Heart left ventricle (tissue), 13 donors: ENCODE data around the gene COPS9.
A peak's percentile ranks its signal among the peaks of the same experiment; 100 is the strongest.

Experiments
- POLR2A ChIP-seq, 2 donors: fragments of 450-650 bp; IDR thresholded peaks; one replicate each; pipeline ENCODE4 v1.6.1; 2017; ENCODE audit warnings: antibody characterized with exemption in 2 of 2, mild to moderate bottlenecking in 2 of 2, moderate library complexity in 2 of 2
- TF ChIP-seq, protein P1 (sequence below), 12 donors: fragments of 200-600 bp; sonication (generic) in 4 of 12; IDR thresholded peaks; one replicate each; pipeline versions ENCODE4 v1.5.0 to v1.8.0; 2018 to 2022; ENCODE audit warnings: antibody characterized with exemption in 12 of 12, mild to moderate bottlenecking in 5 of 12
- donor health status: ischemic (EF 13 %, LVEDD 7.1; RV severe dilation, severe dysfunction).
- donor health status: DM: no; HTN: yes; CAD: no.
- donor health status: DM: no; HTN: no; CAD: no.
- donor health status: ischemic (EF 25% LVEDD 6.9; RV normal size, moderate dysfunction).
- donor health status: ischemic (EF 25% LVEDD 5.7; RV mildly dilated, moderate dysfunction).
- donor health status: ischemic (EF 35%, LVEDD 5.7; RV mildly dilated, moderate dysfunction).
- donor health status: nonischemic (EF 11% LVEDD 7.7; RV severe dilation, severe dysfunction).
- donor health status: DM: yes; HTN: yes; CAD: no.
- donor health status: PGD.
- donor health status: ischemic (EF 29% LVEDD 5.4; RV normal size, mild dysfunction).
- donor health status: nonischemic (EF 23%, LVEDD 6.1; RV moderate dilation, normal function).

DNA sequence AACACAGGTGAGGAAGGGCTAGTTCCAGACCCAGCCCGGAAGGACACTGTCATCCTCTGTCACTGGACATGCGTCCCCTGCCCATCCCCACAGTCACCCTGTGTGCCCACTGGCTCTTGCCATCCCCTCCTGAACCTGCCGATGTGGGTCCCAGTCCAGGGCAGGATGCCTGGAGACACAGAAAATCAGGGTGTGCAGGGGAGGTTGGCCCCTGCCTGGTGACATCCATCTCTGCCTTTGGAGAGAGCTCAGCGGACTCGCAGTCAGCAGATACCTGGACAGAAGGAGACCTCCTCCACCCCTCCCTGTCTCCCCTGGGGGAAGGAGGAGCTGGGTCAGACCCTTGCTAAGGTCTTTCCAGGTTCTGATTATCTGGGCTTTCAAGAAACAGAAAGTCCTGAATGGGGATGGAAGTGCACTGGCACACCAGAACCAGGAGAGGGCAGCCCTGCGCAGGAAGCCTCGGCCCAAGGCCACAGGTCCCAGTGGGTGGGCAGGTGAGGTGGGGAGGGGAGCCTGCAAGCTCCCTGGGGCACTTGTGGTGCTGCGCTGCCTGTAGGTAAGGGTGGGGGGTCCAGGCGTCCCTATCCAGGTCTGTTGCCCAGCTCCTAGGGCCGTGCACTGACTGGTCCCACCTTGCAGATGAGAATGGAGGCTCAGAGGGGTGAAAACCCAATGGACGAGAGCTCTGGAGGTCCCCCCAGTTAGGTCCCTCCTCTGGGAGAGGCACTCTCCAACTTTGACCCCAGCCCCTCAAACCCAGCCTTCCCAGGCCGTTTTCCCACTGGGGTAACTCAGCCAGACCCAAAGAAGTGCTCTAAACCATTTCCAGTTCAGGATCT, 14.1 kb upstream of the COPS9 start:
- TF ChIP-seq, protein P1, sequence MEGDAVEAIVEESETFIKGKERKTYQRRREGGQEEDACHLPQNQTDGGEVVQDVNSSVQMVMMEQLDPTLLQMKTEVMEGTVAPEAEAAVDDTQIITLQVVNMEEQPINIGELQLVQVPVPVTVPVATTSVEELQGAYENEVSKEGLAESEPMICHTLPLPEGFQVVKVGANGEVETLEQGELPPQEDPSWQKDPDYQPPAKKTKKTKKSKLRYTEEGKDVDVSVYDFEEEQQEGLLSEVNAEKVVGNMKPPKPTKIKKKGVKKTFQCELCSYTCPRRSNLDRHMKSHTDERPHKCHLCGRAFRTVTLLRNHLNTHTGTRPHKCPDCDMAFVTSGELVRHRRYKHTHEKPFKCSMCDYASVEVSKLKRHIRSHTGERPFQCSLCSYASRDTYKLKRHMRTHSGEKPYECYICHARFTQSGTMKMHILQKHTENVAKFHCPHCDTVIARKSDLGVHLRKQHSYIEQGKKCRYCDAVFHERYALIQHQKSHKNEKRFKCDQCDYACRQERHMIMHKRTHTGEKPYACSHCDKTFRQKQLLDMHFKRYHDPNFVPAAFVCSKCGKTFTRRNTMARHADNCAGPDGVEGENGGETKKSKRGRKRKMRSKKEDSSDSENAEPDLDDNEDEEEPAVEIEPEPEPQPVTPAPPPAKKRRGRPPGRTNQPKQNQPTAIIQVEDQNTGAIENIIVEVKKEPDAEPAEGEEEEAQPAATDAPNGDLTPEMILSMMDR (IDR thresholded peaks at IDR 0.05) = peak; percentile 36 to 73 (median 54)
- TF ChIP-seq POLR2A (IDR thresholded peaks at IDR 0.05) = no peak
